ENCODE data around the gene CBX2. TPM values are rescaled to one million over a fixed set of nuclear protein-coding genes. Genes with fewer than 3 reads are reported as not detected.

CBX2 gene
- total RNA-seq = 44.2 TPM

GRCh38 chr17:79777894-79778503, at the start of gene CBX2:
Gene CBX2, plus strand, starts transcription at chr17:79778148. Its CDS starts 88 bp downstream, at chr17:79778236.
- DNase-seq (ENCODE audit: low read depth in 2 of 3, low spot score in 2 of 3) = peak; percentile 54 to 87 (median 82)

- peak; percentile 70 to 94 (median 87) for DNase-seq (ENCODE audit: low read depth in 2 of 3, low spot score in 2 of 3)
Observed at GRCh38 chr17:79728169-79728907, 49.6 kb upstream of the CBX2 start.

- DNase-seq (ENCODE audit: low read depth in 2 of 3, low spot score in 2 of 3) = no peak
Observed at GRCh38 chr17:79728908-79729471, 49.0 kb upstream of the CBX2 start.

GRCh38 chr17:79729761-79730160, 48.2 kb upstream of the CBX2 start:
- DNase-seq (ENCODE audit: low read depth in 2 of 3, low spot score in 2 of 3) = no peak

- DNase-seq (ENCODE audit: low read depth in 2 of 3, low spot score in 2 of 3) = no peak
Observed at GRCh38 chr17:79730437-79730768, 47.5 kb upstream of the CBX2 start.

GRCh38 chr17:79730769-79731483, 47.0 kb upstream of the CBX2 start, which contains the start of gene ENPP7:
Gene ENPP7, plus strand, starts transcription at chr17:79730943. Its CDS starts 197 bp downstream, at chr17:79731140.
- no peak for DNase-seq (ENCODE audit: low read depth in 2 of 3, low spot score in 2 of 3)

- no peak for DNase-seq (ENCODE audit: low read depth in 2 of 3, low spot score in 2 of 3)
Observed at GRCh38 chr17:79732254-79732653, 45.7 kb upstream of the CBX2 start.

GRCh38 chr17:79732804-79733691, 44.9 kb upstream of the CBX2 start:
- peak in 1 of 3 donors; percentile 69 for DNase-seq (ENCODE audit: low read depth in 2 of 3, low spot score in 2 of 3)

- no peak for DNase-seq (ENCODE audit: low read depth in 2 of 3, low spot score in 2 of 3)
Observed at GRCh38 chr17:79733692-79734070, 44.3 kb upstream of the CBX2 start.

GRCh38 chr17:79735096-79735495, 42.9 kb upstream of the CBX2 start:
- DNase-seq (ENCODE audit: low read depth in 2 of 3, low spot score in 2 of 3) = no peak

- no peak for DNase-seq (ENCODE audit: low read depth in 2 of 3, low spot score in 2 of 3)
Observed at GRCh38 chr17:79737046-79737921, 40.7 kb upstream of the CBX2 start.

- DNase-seq (ENCODE audit: low read depth in 2 of 3, low spot score in 2 of 3) = no peak
Observed at GRCh38 chr17:79737922-79738578, 39.9 kb upstream of the CBX2 start.

GRCh38 chr17:79738643-79739042, 39.3 kb upstream of the CBX2 start:
- DNase-seq (ENCODE audit: low read depth in 2 of 3, low spot score in 2 of 3) = no peak

GRCh38 chr17:79739148-79740062, 38.5 kb upstream of the CBX2 start:
- DNase-seq (ENCODE audit: low read depth in 2 of 3, low spot score in 2 of 3) = no peak

GRCh38 chr17:79740413-79740812, 37.5 kb upstream of the CBX2 start:
- peak in 1 of 3 donors; percentile 18 for DNase-seq (ENCODE audit: low read depth in 2 of 3, low spot score in 2 of 3)

GRCh38 chr17:79741401-79741750, 36.6 kb upstream of the CBX2 start:
- no peak for DNase-seq (ENCODE audit: low read depth in 2 of 3, low spot score in 2 of 3)

- DNase-seq (ENCODE audit: low read depth in 2 of 3, low spot score in 2 of 3) = peak; percentile 60 to 70 (median 68)
Observed at GRCh38 chr17:79741751-79742588, 36.0 kb upstream of the CBX2 start.

Measured in hematopoietic multipotent progenitor cell (in vitro differentiated cells).